Skin of body (tissue), 2 donors: ENCODE results near the gene WIZ. TPM values are rescaled to one million over a fixed set of nuclear protein-coding genes. Genes with fewer than 3 reads are reported as not detected.

Experiments
- DNase-seq: peaks from one replicate; lab custom pipeline; 2025; lab: John Stamatoyannopoulos, UW
- total RNA-seq: library from RNA; depleted of rRNA; stranded (reverse); fragments of >200 nt; gene quantifications from one replicate; pipeline ENCODE4 v1.2.3, GENCODE V29; 2014

Gene WIZ
- total RNA-seq, 1 donor from 2014 or later: 11.5 TPM

DNA sequence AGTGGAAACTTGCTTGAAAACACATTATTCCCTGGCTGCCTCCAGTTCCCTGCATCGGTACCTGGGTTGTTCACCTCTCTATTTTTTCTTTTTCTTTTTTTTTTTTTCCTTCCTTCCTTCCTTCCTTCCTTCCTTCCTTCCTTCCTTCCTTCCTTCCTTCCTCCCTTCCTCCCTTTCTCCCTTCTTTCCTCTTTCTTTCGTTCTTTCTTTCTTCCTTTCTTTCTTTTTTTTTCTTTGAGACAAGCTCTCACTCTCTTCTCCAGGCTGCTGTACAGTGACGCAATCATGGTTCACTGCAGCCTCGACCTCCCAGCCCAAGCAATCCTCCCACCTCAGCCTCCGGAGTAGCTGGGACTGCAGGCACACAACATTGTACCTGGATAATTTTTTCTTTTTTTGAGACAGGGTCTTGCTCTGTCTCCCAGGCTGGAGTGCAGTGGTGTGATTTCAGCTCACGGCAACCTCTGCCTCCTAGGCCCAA is 18.0 kb upstream of the WIZ start:
- DNase-seq: no peak

DNA sequence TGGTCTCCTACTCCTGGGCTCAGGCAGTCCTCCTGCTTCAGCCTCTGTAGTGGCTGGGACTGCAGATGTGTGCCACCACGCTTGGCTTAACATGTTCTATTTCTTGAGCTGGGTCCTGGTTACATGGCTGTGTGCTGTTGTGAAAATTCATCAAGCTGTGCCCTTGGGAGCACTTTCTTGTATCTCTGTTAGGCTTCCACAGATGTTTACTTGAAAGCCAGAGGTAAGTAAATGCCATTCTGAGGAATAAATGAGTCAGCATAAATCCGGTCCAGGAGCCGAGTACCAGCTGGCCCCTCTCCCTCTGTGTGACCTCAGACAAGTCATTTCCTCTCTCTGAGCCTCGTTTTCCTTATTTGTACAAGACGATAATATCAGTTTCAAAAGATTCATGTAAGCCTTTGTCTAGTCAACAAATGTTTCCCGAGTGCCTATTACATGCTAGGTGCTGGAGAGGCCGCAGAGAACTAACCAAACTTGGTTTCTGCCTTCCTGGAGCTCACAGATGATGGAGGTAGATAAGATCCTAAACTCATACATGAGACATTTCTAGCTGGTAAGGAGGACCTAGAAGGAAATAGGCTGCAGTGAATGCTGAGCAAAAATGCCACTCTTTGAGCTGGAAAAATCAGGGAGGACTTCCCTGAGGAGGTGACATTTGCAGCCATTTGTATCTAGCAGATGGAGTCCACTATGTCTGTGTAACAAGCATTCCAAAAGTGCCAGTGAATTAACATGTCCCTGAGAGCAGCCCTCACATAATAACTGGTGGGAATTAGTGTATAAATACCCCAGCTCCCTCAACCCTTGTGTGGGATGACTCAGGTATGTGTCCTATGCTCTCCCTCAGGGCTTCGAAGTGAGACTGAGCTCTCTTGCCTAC is 17.3 kb upstream of the WIZ start:
- no peak for DNase-seq

DNA sequence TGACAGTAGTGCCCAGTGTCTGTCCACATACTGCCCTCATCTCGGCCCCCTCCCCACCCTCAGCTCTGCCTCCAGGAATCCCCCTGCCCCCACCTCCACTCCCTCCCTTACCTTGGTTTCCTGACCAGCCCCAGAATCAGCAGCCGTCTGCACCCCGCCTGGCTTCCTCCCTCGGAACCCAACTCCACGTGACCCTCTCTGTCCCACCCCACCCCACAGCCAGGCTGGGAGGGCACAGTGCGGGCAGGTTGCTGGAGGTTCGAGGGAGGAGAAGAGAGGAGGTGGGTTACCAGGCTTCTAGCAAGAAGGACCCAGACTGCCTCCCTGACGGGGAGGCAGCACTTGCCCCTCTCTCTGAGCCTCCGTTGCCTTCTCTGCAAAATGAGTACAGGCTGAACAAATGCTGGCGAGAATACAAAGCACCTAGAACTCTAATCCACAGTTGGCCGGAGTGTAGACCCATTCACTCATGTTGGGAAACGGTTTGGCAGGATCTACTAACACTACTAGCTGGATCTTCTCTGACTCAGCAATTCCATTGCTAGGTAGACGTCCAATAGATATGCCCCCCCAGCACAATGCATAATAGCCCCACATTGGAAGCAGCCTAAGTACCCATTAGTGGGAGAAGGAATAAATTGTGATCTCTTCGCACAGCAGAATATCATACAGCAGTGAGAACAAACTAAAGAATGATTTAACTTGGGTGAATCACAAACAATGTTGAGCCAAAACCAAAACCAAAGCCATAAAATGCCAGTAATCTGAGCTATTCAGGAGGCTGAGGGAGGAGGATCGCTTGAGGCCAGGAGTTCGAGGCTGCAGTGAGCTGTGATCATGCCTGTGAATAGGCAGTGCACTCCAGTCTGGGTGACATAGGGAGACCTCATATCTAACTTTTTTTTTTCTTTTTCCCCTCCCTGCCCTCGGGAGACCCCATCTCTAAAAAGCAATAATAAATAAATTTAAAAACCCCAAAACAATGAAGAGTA is 14.9 kb upstream of the WIZ start, which contains the start of gene RASAL3:
TSS of gene RASAL3 (minus strand) at position 151 of the 992 bp plus-strand sequence. CDS start 186 bp downstream, outside the sequence.
- DNase-seq: no peak

DNA sequence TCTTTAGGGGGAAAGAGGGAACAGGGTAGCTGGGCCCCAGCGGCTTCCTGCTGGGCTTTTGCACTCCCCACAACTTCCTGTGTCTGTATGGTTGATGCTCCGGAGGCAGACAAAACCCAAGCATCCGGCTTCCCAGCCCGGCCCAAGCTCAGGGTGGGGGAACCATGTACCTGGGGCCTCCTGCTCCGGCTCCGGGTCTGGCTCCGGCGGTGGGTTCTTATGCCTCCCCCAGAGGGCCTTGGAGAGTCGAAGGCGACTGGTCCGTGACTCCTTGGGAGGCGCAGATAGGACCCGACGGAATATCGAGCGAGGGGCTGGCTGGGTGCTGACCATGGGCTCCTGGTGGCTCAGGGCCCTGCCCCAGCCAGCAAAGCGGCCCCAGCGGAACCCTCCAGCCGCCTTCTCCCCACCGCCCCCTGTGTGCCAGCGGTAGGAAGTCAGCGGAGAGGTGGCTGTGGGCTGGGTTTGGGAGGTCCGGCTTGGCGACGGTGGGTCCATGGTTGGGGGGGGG is 14.2 kb upstream of the WIZ start:
- no peak for DNase-seq

DNA sequence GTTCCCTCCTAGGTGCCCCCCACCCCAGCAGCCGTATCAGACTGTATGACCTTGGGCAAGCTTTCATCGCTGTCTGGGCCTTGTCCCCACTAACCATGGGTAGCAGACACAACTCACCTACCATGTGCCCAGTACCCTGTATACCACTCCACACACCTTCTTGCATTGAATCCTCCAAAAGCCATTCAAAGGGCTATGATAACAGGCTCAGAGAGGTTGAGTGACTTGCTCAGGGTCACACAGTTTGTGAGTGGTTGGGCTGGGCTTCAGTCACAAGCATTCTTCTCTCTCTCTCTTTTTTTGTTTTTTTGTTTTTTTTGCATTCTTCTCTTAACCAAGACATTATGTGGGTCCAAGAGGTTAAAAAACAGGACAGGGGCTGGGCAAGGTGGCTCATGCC is 11.9 kb upstream of the WIZ start:
- DNase-seq: no peak

DNA sequence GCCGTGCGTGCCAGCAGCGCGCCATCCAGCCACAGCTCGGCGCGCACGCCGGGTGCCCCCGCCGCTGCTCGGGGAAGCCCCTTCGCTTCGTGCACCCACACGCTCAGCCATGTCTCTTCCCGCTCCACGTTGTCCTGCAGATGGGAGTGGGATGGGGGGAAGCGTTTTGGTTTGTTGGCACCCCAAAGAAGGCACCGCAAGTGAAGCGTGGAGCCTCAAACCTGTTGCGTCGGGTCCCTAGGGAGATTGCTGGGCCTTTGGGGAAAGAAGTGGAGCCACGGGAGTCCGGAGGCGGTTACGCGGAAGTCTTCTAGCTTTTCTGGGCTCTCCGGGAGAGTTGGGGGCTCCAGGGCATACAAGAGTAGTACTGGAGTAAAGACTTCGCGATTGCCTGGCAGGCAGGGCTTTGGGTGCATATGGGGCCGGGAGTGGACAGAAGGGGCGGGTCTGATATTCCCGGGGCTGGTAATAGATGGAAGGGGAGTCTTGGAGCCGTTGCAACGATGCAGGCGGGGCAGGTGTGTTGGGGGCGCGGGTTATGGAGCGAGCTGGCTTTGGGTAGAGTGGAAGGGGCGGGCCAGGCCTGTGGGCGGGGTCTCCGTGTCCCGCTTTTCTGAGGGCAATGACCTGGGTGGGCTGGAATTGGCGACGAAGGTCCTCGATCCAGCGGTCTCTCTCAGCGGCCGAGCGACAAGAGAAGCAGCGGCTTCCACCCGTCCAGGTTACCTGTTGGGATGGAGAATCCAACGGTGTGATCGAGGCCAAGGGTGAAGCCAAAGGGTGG is 8.1 kb upstream of the WIZ start:
- no peak for DNase-seq

DNA sequence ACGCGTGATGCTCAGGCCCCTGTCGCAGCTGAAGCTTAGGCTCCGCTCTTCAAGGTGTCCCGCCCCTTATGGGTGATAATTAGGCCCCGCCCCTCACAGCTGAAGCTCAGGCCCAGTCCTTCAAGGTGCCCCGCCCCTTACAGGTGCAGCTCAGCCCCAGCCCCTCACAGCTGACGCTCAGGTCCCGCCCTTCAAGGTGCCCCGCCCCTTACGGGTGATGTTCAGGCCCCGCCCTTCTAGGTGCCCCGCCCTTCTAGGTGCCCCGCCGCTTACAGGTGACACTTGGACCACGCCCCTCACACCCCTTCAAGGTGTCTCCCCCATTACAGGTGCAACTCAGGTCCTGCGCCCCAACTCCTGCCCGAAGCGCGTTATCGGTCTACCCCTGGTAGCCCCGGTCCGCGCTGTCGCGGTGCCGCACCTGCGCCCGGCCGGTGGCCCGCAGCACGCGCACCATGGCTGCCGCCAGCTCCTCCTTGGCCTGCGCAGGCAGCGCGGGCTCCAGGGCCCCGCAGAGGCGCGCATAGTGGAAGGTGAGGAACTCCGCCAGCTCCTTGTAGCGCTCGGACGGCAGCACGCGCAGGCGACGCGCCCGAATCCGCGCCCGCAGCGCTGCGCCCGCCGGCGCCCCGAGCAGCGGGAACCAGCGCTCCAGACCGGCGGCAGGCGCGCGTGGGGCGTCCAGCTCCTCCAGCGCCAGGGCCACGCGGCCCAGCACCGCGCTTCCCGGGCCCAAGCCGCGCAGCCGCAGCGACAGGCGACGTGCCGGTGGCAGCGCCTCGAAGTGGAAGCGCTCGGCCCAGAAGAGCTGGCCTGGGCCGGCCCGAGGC is 7.3 kb upstream of the WIZ start:
- DNase-seq: no peak

DNA sequence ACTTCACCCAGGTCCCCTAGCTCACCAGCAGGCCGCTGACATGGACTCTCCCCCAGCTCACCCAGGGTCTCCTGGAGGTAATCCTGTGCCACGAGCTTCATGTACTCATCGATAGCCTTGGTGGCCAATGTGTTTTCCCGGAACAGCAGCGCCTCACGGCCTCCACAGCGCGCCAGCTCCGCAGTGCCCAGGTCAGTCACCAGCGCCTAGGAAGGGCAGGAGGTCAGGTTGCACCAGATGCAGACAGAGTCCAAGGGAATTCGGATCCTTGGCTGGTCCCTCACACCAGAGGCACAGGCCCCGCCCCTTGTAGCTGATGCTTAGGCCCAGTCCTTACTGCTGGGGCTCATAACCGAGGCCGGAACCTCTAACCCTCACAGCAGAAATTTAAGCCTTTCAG is 6.7 kb upstream of the WIZ start:
- no peak for DNase-seq

DNA sequence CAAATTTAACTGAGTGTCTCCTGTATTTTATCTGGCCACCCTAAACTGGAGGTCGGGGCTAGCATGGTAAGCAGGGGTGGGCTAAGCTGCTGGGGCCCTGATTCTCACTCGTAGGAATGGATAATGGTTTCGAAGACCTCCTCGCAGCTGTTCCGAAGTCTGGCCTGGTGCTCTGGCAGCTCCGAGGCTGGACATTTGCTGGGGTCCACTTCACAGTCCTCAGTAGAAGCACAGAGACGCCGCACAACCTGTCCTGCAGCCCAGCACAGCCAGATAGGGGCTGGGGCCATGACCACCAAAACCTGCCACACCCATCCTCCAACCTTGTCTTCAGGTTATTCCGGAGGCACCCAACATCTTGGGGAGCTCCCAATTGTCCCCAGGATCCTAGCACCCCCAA is 6.2 kb upstream of the WIZ start:
- DNase-seq: no peak

DNA sequence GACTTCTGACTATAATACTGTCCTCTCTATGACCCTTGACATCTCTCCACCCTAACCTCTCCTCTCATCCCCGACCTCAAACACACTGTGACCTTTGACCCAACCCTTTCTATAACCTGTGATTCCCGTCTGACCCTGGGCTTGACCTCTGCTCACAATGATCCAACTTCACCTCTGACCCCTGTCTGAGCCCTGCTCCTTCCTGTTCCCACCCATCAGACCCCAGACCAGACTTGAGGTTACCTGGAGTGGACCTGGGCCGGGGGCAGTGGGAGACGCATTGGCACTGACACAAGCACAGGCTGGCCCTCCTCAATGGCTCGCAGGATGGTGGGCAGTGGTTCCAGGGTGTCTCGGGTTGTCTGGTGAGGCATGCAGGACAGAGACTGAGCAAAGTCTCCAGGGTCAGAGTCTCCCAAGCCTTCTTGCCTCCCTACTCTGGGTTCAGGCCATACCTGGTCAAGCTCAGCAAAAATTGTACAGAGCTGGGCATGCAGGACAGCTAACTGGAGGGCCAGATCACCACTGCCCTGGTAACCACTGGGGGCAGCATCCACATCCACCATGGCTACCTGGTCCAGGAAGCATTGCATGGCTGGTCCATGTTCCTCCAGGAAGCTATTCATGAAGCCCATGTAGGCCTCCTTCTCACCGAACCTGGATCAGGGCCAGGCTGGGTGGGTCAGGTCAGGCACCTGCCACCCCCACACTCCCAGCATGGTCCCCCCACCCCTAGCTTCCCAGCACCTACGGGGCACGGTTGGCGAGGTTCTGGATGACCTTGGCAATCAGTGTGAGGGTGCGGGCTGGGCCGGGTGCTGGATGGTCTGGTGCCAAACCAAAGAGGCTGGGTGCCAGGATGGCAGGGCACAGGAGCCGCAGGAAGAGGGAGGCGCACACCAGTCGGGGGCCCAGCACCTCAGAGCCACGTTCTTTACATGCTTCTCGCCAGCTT is 4.4 kb upstream of the WIZ start:
- DNase-seq: no peak

DNA sequence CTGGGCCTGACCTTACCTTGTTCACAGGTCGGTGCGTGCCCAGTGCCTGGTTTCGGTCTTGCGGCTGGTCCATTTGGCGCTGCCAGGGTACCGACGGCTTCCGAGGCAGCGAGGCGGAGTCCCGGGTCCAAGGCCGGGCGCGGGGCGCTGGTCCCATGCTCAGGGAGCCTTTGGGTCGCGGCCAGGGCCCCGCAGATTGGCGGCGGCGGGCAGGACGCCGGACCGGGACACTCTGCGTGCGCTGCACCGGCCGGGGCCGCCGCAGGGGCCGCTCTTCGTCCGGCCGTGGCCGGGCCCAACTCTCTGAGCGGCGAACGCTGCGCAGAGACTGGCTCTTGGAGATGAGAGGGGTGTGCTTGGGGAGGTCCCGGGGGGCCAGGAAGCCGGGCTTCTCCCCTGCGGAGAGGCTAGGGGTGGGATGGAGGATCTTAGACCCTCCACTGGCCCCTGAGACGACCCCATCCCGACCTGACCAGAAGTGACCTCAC is 3.4 kb upstream of the WIZ start:
- DNase-seq: no peak

DNA sequence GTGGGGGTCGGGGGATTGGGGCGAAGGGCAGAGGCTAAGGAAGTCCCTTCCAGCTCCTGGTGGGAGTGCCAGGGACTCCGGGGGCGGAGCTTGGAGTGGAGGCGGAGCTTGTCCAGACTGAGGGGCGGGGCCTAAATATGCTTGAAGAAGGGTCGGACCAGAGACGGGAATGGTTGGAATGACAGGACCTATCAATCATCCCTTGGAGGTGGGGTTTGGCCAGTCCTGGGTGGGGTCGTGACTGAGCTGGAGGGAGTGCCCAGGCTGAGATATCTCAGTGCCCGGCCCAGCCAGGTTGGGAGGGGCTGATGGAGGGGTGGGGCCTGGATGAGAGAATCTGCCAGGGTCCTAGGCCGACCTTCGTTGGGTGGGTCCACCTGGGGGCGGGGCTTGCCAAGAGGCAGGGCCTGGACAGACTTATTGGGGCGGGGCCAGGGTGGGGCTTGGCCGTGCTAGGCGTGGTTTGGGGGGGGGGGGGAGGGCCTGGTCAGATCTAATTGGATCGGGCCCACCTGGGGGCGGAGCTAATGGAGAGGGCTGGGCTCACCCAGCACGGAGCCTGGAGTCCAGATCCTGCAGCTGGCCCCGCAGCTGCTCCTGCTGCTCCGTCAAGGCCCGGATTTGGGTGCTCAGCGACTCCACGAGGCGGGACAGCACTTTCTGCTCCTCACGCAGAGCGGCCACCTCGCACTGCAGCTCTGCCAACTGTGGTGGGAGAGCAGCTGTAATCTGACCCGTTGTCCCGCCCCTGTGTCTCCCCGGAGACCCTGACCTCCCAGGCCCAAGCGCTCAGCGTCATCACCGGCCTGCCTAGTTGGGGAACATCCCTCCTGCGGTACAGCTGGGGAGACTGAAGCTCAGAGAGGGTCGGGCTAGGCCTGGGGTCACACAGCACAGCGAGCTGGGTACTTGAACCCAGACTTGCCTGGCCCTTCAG is 2.6 kb upstream of the WIZ start:
- DNase-seq: peak; percentile 84

DNA sequence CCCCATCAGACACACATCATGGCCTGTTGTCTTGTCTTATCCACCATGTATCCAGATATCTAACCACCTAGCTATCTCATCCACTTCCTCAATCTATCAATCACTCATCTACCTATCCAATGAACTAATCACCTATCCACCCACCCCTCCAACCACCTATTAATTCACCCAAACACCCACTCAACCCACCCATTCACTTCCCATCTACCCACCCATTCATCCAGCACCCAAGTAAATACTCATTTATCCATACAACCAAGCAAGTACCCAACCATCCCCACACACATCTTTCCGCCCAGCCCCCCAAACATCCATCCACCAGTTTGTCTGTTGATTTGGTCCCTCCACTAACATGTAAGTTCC is 753 bp upstream of the WIZ start:
- no peak for DNase-seq

DNA sequence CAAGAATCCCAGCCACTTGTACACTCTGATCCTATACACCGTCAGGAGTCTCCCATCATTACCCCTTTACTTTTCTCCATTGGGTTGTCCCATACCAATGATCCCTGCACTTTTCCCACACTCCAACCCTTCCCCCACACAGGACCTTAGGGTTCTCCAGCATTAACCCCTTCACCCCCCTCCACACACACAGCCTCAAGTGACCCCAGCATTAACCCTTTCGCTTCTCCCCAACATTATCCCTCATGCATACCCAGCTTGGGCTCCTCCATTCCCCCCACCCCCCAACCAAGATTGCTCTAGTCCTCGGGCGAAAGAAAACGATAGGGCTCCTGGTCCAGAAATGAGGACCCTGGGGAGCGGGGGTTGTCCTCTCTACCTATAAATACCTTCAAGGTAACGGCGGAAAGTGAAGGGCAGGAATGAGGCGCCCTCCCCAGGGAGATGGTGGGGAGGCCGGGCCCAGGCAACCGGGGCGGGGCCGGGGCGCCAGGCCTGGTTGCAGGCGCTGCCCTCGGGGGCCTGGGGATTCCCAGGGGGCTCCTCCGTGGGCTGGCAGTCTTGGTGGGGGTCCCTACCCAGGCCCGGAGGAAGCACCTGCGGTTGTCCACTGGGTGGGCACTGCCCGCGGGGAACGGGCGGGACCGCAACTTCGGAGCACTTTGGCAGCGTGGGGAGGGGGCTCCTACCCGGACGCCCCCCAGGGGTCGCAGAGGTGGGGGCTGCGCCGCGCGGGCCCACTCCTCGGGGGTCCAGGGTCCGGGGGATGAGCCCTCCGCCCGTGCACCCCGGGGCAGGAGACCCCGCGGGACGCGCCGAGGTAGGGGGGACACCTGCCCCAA is 757 bp downstream of the WIZ start:
- DNase-seq: no peak

DNA sequence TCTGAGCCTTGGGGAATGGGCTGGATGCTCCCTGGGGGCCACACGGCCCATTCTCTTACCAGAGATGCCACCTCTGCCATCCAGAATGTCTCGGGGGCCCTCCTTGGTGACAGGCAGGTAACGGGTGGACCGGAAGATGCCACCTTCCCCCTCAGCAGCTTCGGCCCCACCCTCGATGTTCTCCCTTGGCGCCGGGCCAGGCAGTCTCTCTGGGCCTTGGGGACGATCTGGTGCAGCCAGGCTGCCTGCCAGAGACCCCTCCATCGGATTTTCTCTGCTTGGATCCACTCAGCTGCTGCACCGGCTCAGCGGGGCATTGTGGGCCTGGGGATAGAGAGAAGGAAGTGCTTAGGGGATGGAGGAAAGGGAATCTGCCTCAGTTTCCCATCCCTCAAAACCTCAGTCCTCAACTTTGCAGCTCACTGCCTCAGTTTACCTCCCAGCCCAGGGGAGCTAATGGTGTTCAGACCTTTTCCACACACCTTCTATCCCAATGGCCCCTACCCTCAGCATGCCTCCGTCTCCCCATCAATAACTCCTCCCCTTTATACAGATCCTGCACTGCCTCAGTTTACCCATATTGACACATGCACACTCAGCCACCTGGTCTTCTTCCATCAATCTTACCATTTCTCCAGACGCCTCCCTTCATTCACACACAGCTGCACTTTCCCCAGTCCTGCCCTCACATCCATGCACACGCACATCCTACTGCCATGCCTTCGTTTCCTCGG is 1.5 kb downstream of the WIZ start:
- DNase-seq: no peak

DNA sequence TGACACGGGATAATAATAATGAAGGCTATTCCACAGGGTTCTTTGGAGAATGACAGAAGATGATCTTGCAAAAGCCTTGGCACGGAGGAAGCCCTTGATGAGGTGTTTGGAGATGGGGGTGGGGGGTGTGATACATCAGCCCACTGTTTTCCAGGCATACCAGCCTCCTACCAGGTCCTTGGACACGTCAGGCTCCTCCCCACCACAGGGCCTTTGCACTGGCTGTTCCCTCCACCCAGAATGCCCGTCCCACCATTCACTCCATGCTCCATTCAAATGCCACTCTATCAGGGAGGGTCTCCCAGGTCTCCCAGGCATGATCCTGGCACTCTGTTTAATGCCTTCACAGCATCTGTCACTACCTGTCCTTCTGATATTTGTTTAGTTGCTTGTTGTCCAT is 2.7 kb downstream of the WIZ start:
- DNase-seq: no peak
